Measurements from ENCODE around the gene CLASP2.

The CLASP2 gene

DNA sequence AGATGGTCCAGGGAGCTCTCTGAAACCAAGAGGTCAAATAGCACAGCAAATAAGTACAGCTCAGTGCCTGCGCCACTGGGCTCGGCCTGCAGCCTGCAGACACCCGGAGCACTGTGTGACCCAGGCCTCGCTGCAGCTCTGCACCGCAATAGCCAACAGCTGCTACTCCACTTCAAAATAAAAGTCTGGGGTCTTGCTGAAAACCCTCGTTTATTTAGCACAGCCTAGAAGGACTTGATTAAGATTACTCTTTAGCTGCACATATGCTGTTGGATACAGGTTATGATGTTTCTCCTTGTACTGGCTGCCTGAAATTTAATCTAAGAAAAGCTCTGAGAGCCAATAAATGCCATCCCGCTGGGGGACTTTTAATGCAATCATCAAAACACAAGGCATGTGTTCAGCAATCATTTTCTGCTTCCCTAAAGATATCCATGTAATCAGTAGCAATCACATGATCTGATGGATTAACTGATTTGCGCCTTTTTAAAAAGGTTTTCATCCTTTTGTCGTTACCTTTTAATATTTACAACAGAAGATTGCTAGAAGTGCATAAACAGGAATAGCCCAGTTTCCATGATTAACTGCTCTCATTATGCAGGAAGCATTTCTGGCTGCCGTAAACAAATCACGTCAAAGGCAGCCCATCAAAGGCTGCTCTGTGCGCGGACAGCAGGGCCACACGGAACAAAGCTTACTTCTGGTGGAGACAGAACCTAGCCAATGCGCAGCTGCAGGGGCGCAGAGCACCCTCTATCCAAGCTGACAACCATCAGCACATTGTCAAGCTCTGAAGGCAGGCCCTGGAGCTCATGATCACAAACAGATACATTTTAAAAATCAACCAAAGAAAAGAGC is 58.8 kb downstream of the CLASP2 start:
- peak; percentile 91 for DNase-seq
- peak overlapping the region; percentile 73 for H2AFZ ChIP-seq (ENCODE audit: low read length)
- H3F3A ChIP-seq (ENCODE audit: insufficient read depth, low read length), result peaks cover 20% of the 10 kb centered on the region
- H3K9ac ChIP-seq (ENCODE audit: low read length), result peak overlapping the region; percentile 49
- H3K9me2 ChIP-seq (replicated peaks; ENCODE audit: insufficient read depth, low read length), result no peaks in the 10 kb centered on the region
- H3K36me3 ChIP-seq (replicated peaks; ENCODE audit: insufficient read depth, low read length), result no peaks in the 10 kb centered on the region
- peak overlapping the region; percentile 87 for H3K4me2 ChIP-seq (ENCODE audit: low read depth, low read length)
- H3K9me3 ChIP-seq (replicated peaks; ENCODE audit: insufficient read depth, low read length), result no peaks in the 10 kb centered on the region
- H3K4me1 ChIP-seq (ENCODE audit: low read length), result peaks cover 27% of the 10 kb centered on the region
- H4K20me1 ChIP-seq (ENCODE audit: insufficient read depth, low read length), result no peaks in the 10 kb centered on the region
- H3K27ac ChIP-seq (ENCODE audit: low read length), result peak overlapping the region; percentile 78
- H3K27me3 ChIP-seq (replicated peaks; ENCODE audit: insufficient read depth, low read length), result no peaks in the 10 kb centered on the region
- H3K79me2 ChIP-seq (ENCODE audit: low read length), result peaks cover 18% of the 10 kb centered on the region
- peak overlapping the region; percentile 60 for H3K4me3 ChIP-seq (ENCODE audit: low read length)
- no peak; the same call in 1 of the 2 replicates for TF ChIP-seq CTCF (IDR thresholded peaks at IDR 0.05; ENCODE audit: low read length)
- no peak for TF ChIP-seq EZH2 (optimal IDR thresholded peaks at IDR 0.05; ENCODE audit: low read depth, low read length)
- no peak for TF ChIP-seq EZH2phosphoT487 (IDR thresholded peaks at IDR 0.05; ENCODE audit: low read length)

DNA sequence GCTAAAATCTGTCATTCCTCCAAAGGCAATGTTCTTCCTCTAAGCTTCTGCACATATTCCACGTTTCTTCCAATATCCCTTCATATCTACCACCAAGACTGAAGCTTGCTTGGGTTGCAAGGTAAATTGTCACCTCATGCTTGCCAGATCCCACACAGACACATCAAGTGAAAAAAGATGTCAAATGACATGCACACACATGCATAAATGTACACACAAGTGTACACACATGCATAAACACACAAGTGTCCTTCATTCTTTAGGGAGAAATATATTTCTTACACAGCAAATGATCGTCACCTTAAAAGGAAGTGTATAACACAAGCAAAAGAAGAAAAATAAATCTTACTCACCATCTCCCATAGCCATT is 59.4 kb downstream of the CLASP2 start:
- no peak for DNase-seq
- Histone ChIP-seq H3K79me2 (ENCODE audit: low read length) (peaks cover 18% of the 10 kb centered on the region), H2AFZ (ENCODE audit: low read length) (peak overlapping the region; percentile 52), H3K4me2 (ENCODE audit: low read depth, low read length) (peak overlapping the region; percentile 87), H3K4me3 (ENCODE audit: low read length) (peak overlapping the region; percentile 60), H3K9me2 (replicated peaks; ENCODE audit: insufficient read depth, low read length) (no peaks in the 10 kb centered on the region), H3K27ac (ENCODE audit: low read length) (peak overlapping the region; percentile 78; the same call in 1 of the 2 replicates), H3F3A (ENCODE audit: insufficient read depth, low read length) (peaks cover 20% of the 10 kb centered on the region), H3K36me3 (replicated peaks; ENCODE audit: insufficient read depth, low read length) (no peaks in the 10 kb centered on the region), H3K9me3 (replicated peaks; ENCODE audit: insufficient read depth, low read length) (no peaks in the 10 kb centered on the region), H4K20me1 (ENCODE audit: insufficient read depth, low read length) (no peaks in the 10 kb centered on the region), H3K4me1 (ENCODE audit: low read length) (peaks cover 27% of the 10 kb centered on the region), H3K9ac (ENCODE audit: low read length) (peak overlapping the region; percentile 49), H3K27me3 (replicated peaks; ENCODE audit: insufficient read depth, low read length) (no peaks in the 10 kb centered on the region)
- TF ChIP-seq CTCF (IDR thresholded peaks at IDR 0.05; ENCODE audit: low read length) (no peak), EZH2 (optimal IDR thresholded peaks at IDR 0.05; ENCODE audit: low read depth, low read length) (no peak), EZH2phosphoT487 (IDR thresholded peaks at IDR 0.05; ENCODE audit: low read length) (no peak)

DNA sequence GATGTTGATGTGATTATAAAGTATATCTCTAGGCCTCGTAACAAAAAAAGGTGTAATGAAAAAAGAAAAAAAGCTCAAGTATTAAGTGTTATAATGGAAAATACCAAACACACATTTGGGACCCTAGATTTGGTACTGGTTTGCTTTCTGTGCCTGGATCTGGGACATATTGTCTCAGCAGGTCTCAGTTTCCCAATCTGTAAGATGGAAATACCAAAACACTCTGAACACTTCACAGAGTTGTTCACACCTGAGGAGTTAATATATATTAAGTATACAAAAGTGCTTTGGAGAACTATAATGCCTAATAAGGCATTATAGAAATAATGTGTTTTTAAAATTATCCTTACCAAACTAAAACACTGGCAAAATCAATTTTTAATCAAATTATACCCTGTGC is 60.0 kb downstream of the CLASP2 start:
- H3K4me2 ChIP-seq (ENCODE audit: low read depth, low read length), result peak overlapping the region; percentile 87; the same call in 1 of the 2 replicates
- H3F3A ChIP-seq (ENCODE audit: insufficient read depth, low read length), result peaks cover 20% of the 10 kb centered on the region
- H3K4me3 ChIP-seq (ENCODE audit: low read length), result no peak overlapping the region
- TF ChIP-seq EZH2 (optimal IDR thresholded peaks at IDR 0.05; ENCODE audit: low read depth, low read length) (no peak), EZH2phosphoT487 (IDR thresholded peaks at IDR 0.05; ENCODE audit: low read length) (no peak), CTCF (IDR thresholded peaks at IDR 0.05; ENCODE audit: low read length) (no peak)
- peak overlapping the region; percentile 49; the same call in 1 of the 2 replicates for H3K9ac ChIP-seq (ENCODE audit: low read length)
- H2AFZ ChIP-seq (ENCODE audit: low read length), result no peak overlapping the region
- H4K20me1 ChIP-seq (ENCODE audit: insufficient read depth, low read length), result no peaks in the 10 kb centered on the region; the same call in 1 of the 2 replicates
- no peak for DNase-seq
- no peaks in the 10 kb centered on the region for H3K27me3 ChIP-seq (replicated peaks; ENCODE audit: insufficient read depth, low read length)
- H3K79me2 ChIP-seq (ENCODE audit: low read length), result peaks cover 18% of the 10 kb centered on the region
- H3K27ac ChIP-seq (ENCODE audit: low read length), result no peak overlapping the region; the same call in 1 of the 2 replicates
- no peaks in the 10 kb centered on the region for H3K9me2 ChIP-seq (replicated peaks; ENCODE audit: insufficient read depth, low read length)
- peaks cover 27% of the 10 kb centered on the region for H3K4me1 ChIP-seq (ENCODE audit: low read length)
- H3K9me3 ChIP-seq (replicated peaks; ENCODE audit: insufficient read depth, low read length), result no peaks in the 10 kb centered on the region
- H3K36me3 ChIP-seq (replicated peaks; ENCODE audit: insufficient read depth, low read length), result no peaks in the 10 kb centered on the region

All from MM.1S (cell line).